Neuronal stem cell (in vitro differentiated cells): ENCODE data around the gene ABCC1.

Source experiments
- DNase-seq: peaks from one replicate; pipeline ENCODE4 v3.0.0-alpha.2; 2013; ENCODE audit warnings: low spot score
- H2AFZ ChIP-seq: one replicate; pipeline ENCODE4 v1.6.1; 2013; ENCODE audit warnings: mild to moderate bottlenecking, low read length, inconsistent platforms
- H2AK5ac ChIP-seq: 2 replicates; pipeline ENCODE4 v1.6.1; 2013; ENCODE audit warnings: low read depth, mild to moderate bottlenecking, inconsistent platforms, low read length, moderate library complexity, mixed read lengths
- H2BK120ac ChIP-seq: 2 replicates; pipeline ENCODE4 v1.6.1; 2013; ENCODE audit warnings: low read depth, mild to moderate bottlenecking, inconsistent platforms, low read length, moderate library complexity, mixed read lengths
- H2BK12ac ChIP-seq: one replicate; pipeline ENCODE4 v1.6.1; 2013; ENCODE audit warnings: low read length, inconsistent platforms
- H2BK15ac ChIP-seq: 2 replicates; pipeline ENCODE4 v1.6.1; 2013; ENCODE audit warnings: mild to moderate bottlenecking, low read length, inconsistent platforms, mixed read lengths
- H2BK5ac ChIP-seq: one replicate; pipeline ENCODE4 v1.6.1; 2013; ENCODE audit warnings: inconsistent platforms, mild to moderate bottlenecking, low read length, moderate library complexity
- H3K14ac ChIP-seq: one replicate; pipeline ENCODE4 v1.6.1; 2013; ENCODE audit warnings: low read length, inconsistent platforms
- H3K18ac ChIP-seq: 2 replicates; pipeline ENCODE4 v1.6.1; 2013; ENCODE audit warnings: low read length, inconsistent platforms
- H3K23ac ChIP-seq: 2 replicates; pipeline ENCODE4 v1.6.1; 2013; ENCODE audit warnings: low read depth, mild to moderate bottlenecking, mixed read lengths, low read length, inconsistent platforms; ENCODE audit not compliant: poor library complexity
- H3K27ac ChIP-seq: replicated peaks from 3 replicates; pipeline ENCODE4 v1.5.1; 2013; ENCODE audit warnings: low read length, inconsistent platforms
- H3K27me3 ChIP-seq, 3 experiments: 2 replicates each; pipeline ENCODE4 v1.6.1; 2013; ENCODE audit warnings: low read length in 3 of 3, mild to moderate bottlenecking in 2 of 3, inconsistent platforms in 1 of 3, low read depth in 1 of 3, mixed read lengths in 1 of 3, moderate library complexity in 1 of 3; ENCODE audit not compliant: control insufficient read depth in 3 of 3, insufficient read depth in 3 of 3
- H3K36me3 ChIP-seq, 2 donors: replicated peaks in 1 of 2; 2 replicates each; pipeline ENCODE4 v1.6.1; 2013; ENCODE audit warnings: low read length in 2 of 2; ENCODE audit not compliant: control insufficient read depth in 2 of 2, insufficient read depth in 2 of 2
- H3K4ac ChIP-seq: 2 replicates; pipeline ENCODE4 v1.6.1; 2013; ENCODE audit warnings: inconsistent platforms, mild to moderate bottlenecking, low read length, moderate library complexity
- H3K4me1 ChIP-seq, 2 donors: 1 replicate in 1 of 2; 2 replicates in 1 of 2; pipeline ENCODE4 v1.6.1; 2013; ENCODE audit warnings: low read length in 2 of 2, low read depth in 1 of 2; ENCODE audit not compliant: control insufficient read depth in 2 of 2, insufficient read depth in 1 of 2
- H3K4me2 ChIP-seq: one replicate; pipeline ENCODE4 v1.6.1; 2013; ENCODE audit warnings: mild to moderate bottlenecking, low read length, inconsistent platforms; ENCODE audit not compliant: insufficient read depth, poor library complexity, severe bottlenecking
- H3K4me3 ChIP-seq, 2 donors: 2 replicates each; pipeline ENCODE4 v1.5.1; 2013; ENCODE audit warnings: low read length in 2 of 2, mild to moderate bottlenecking in 2 of 2, inconsistent platforms in 1 of 2, moderate library complexity in 1 of 2
- H3K79me1 ChIP-seq: one replicate; pipeline ENCODE4 v1.6.1; 2013; ENCODE audit warnings: low read depth, mild to moderate bottlenecking, inconsistent platforms, low read length, moderate library complexity
- H3K9ac ChIP-seq: one replicate; pipeline ENCODE4 v1.6.1; 2013; ENCODE audit warnings: mild to moderate bottlenecking, low read depth, low read length, inconsistent platforms; ENCODE audit not compliant: poor library complexity
- H3K9me3 ChIP-seq, 2 donors: replicated peaks in 1 of 2; 2 replicates each; pipeline versions ENCODE3 to v1.6.1; 2013; ENCODE audit warnings: low read length in 2 of 2, mild to moderate bottlenecking in 2 of 2, inconsistent platforms in 1 of 2, low read depth in 1 of 2, mixed read lengths in 1 of 2, moderate library complexity in 1 of 2; ENCODE audit not compliant: control insufficient read depth in 2 of 2, insufficient read depth in 1 of 2
- H4K8ac ChIP-seq: one replicate; pipeline ENCODE4 v1.6.1; 2013; ENCODE audit warnings: low read depth, mild to moderate bottlenecking, inconsistent platforms, low read length, moderate library complexity
- H4K91ac ChIP-seq: one replicate; pipeline ENCODE4 v1.6.1; 2013; ENCODE audit warnings: low read length, low read depth, mild to moderate bottlenecking, inconsistent platforms; ENCODE audit not compliant: poor library complexity
- WGBS, 2 donors: extraction: QIAGEN DNeasy Blood & Tissue Kit; methylation state at CpG; one replicate each; pipeline ENCODE4 v1.1.7; 2013; ENCODE audit warnings: missing lambda C conversion rate in 2 of 2, mixed read lengths in 1 of 2; ENCODE audit not compliant: insufficient read length in 2 of 2, insufficient replicate concordance in 1 of 2; ENCODE audit errors: extremely low coverage in 2 of 2; 5-methylcytosine and 5-hydroxymethylcytosine counted together

The ABCC1 gene

GRCh38 chr16:16111639-16112038, 162.2 kb downstream of the ABCC1 start:
- Histone ChIP-seq H3K27ac (no peak overlapping the region), H3K27me3 (no peaks in the 10 kb centered on the region)
- WGBS, 2 donors, result no CpG with 5 or more reads among the region's 4 CpGs

GRCh38 chr16:16112450-16113053, 163.1 kb downstream of the ABCC1 start:
- Histone ChIP-seq H3K4me2 (no peak overlapping the region), H3K9ac (no peak overlapping the region), H2AFZ (no peak overlapping the region), H3K27me3 (no peaks in the 10 kb centered on the region), H3K27ac (no peak overlapping the region), H2BK15ac (no peak overlapping the region), H3K79me1 (peaks cover 3% of the 10 kb centered on the region), H2BK120ac (no peak overlapping the region), H2BK12ac (no peak overlapping the region), H3K23ac (no peak overlapping the region), H3K4me3 (no peak overlapping the region), H3K4me1 (no peaks in the 10 kb centered on the region), H3K4ac (no peak overlapping the region), H3K36me3 (peaks cover 16 to 35% of the 10 kb centered on the region in 2 donors), H2BK5ac (no peak overlapping the region), H4K8ac (no peak overlapping the region), H3K9me3 (peaks cover 0 to 6% of the 10 kb centered on the region in 2 donors), H4K91ac (no peak overlapping the region), H3K14ac (no peak overlapping the region), H2AK5ac (no peak overlapping the region), H3K18ac (no peak overlapping the region)
- no peak for DNase-seq
- WGBS, 2 donors, result no CpG with 5 or more reads among the region's 8 CpGs

More at GRCh38 chr16:16111639-16112038, 162.2 kb downstream of the ABCC1 start:
- no peak for DNase-seq
- H3K18ac ChIP-seq, result no peak overlapping the region
- peaks cover 3% of the 10 kb centered on the region for H3K79me1 ChIP-seq
- H4K91ac ChIP-seq, result no peak overlapping the region
- no peak overlapping the region for H3K9ac ChIP-seq
- H3K36me3 ChIP-seq, result peaks cover 18 to 30% of the 10 kb centered on the region in 2 donors
- no peaks in the 10 kb centered on the region for H3K9me3 ChIP-seq
- no peak overlapping the region for H2BK12ac ChIP-seq
- H2BK120ac ChIP-seq, result no peak overlapping the region
- H3K4ac ChIP-seq, result no peak overlapping the region
- H4K8ac ChIP-seq, result no peak overlapping the region
- no peak overlapping the region for H3K4me2 ChIP-seq
- H3K4me1 ChIP-seq, result no peaks in the 10 kb centered on the region
- H2BK15ac ChIP-seq, result no peak overlapping the region
- H2BK5ac ChIP-seq, result no peak overlapping the region
- H3K4me3 ChIP-seq, result no peak overlapping the region
- no peak overlapping the region for H2AFZ ChIP-seq
- no peak overlapping the region for H2AK5ac ChIP-seq
- no peak overlapping the region for H3K23ac ChIP-seq
- H3K14ac ChIP-seq, result no peak overlapping the region

- H3K4me2 ChIP-seq, result no peak overlapping the region
- no peak overlapping the region for H2BK15ac ChIP-seq
- no peak overlapping the region for H2BK120ac ChIP-seq
- no peak overlapping the region for H3K9ac ChIP-seq
- WGBS, 2 donors, result no CpG with 5 or more reads among the region's 8 CpGs
- H2BK5ac ChIP-seq, result no peak overlapping the region
- no peak overlapping the region for H3K23ac ChIP-seq
- peaks cover 3 to 10% of the 10 kb centered on the region in 2 donors for H3K9me3 ChIP-seq
- no peak overlapping the region for H2AFZ ChIP-seq
- H3K27ac ChIP-seq, result no peak overlapping the region
- no peak overlapping the region for H4K91ac ChIP-seq
- no peaks in the 10 kb centered on the region for H3K27me3 ChIP-seq
- no peak overlapping the region for H3K4me3 ChIP-seq
- H4K8ac ChIP-seq, result no peak overlapping the region
- H2AK5ac ChIP-seq, result no peak overlapping the region
- no peak overlapping the region for H2BK12ac ChIP-seq
- DNase-seq, result no peak
- peaks cover 3% of the 10 kb centered on the region for H3K79me1 ChIP-seq
- H3K36me3 ChIP-seq, result peaks cover 16 to 38% of the 10 kb centered on the region in 2 donors
- no peak overlapping the region for H3K18ac ChIP-seq
- H3K4ac ChIP-seq, result no peak overlapping the region
- H3K4me1 ChIP-seq, result no peaks in the 10 kb centered on the region
- no peak overlapping the region for H3K14ac ChIP-seq
Measured at GRCh38 chr16:16113076-16113475, 163.7 kb downstream of the ABCC1 start.

GRCh38 chr16:16116841-16117240, 167.4 kb downstream of the ABCC1 start:
- H2BK15ac ChIP-seq, result no peak overlapping the region
- H4K8ac ChIP-seq, result no peak overlapping the region
- H3K14ac ChIP-seq, result no peak overlapping the region
- no peak overlapping the region for H3K4ac ChIP-seq
- no peak overlapping the region for H2BK120ac ChIP-seq
- peaks cover 11 to 46% of the 10 kb centered on the region in 2 donors for H3K36me3 ChIP-seq
- WGBS, 2 donors, result no CpG with 5 or more reads among the region's 7 CpGs
- no peak overlapping the region for H2AK5ac ChIP-seq
- H3K4me1 ChIP-seq, result no peaks in the 10 kb centered on the region
- no peak overlapping the region for H2AFZ ChIP-seq
- H3K18ac ChIP-seq, result no peak overlapping the region
- no peak overlapping the region for H3K4me3 ChIP-seq
- no peak overlapping the region for H3K4me2 ChIP-seq
- no peaks in the 10 kb centered on the region for H3K27me3 ChIP-seq
- H2BK5ac ChIP-seq, result no peak overlapping the region
- no peak overlapping the region for H3K23ac ChIP-seq
- H3K9ac ChIP-seq, result no peak overlapping the region
- H3K9me3 ChIP-seq, result peaks cover 11 to 14% of the 10 kb centered on the region in 2 donors
- H2BK12ac ChIP-seq, result no peak overlapping the region
- no peak overlapping the region for H4K91ac ChIP-seq
- H3K27ac ChIP-seq, result no peak overlapping the region
- no peak for DNase-seq
- H3K79me1 ChIP-seq, result peaks cover 3% of the 10 kb centered on the region
